ENCODE results near the gene TMEM127.

Gene TMEM127

DNA sequence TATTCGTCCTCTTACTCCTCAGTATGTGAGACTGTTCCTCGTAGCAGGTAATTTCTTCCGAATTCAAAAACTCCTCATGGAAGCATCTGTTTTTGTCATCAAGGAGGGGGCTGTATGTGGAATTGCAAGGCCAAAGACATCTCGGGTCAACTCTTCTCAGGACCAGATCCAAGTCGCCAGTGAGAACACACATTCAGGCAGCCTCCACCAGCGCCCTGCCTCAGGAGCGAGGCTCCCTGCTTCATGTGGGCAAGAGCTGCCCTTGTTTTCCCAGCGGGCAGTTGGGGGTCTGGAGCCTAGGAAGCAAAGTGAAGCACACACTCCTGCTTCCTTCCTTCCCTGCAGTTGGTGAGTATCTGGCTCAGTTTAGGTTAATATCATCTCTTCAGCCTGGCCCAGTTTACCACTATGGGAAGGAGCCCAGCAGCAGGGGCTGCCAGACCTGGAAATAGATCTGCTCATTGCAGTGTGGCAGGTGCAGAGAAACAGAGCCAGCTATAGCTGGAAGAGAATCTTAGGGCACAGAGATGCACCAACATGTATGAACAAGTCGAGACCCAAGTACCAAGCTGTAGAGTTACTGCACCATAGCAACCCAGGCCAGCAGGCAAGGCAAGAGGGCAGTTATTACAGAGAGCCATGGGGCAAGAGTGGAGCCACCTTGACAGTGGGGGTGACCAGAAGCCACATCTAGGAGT lies 25.3 kb downstream of the TMEM127 start:
- no peak overlapping the region for H3K27ac ChIP-seq
- no peak for TF ChIP-seq ZFX (IDR thresholded peaks at IDR 0.05; ENCODE audit: borderline replicate concordance)
- TF ChIP-seq, protein P1, sequence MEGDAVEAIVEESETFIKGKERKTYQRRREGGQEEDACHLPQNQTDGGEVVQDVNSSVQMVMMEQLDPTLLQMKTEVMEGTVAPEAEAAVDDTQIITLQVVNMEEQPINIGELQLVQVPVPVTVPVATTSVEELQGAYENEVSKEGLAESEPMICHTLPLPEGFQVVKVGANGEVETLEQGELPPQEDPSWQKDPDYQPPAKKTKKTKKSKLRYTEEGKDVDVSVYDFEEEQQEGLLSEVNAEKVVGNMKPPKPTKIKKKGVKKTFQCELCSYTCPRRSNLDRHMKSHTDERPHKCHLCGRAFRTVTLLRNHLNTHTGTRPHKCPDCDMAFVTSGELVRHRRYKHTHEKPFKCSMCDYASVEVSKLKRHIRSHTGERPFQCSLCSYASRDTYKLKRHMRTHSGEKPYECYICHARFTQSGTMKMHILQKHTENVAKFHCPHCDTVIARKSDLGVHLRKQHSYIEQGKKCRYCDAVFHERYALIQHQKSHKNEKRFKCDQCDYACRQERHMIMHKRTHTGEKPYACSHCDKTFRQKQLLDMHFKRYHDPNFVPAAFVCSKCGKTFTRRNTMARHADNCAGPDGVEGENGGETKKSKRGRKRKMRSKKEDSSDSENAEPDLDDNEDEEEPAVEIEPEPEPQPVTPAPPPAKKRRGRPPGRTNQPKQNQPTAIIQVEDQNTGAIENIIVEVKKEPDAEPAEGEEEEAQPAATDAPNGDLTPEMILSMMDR (IDR thresholded peaks at IDR 0.05) = no peak

DNA sequence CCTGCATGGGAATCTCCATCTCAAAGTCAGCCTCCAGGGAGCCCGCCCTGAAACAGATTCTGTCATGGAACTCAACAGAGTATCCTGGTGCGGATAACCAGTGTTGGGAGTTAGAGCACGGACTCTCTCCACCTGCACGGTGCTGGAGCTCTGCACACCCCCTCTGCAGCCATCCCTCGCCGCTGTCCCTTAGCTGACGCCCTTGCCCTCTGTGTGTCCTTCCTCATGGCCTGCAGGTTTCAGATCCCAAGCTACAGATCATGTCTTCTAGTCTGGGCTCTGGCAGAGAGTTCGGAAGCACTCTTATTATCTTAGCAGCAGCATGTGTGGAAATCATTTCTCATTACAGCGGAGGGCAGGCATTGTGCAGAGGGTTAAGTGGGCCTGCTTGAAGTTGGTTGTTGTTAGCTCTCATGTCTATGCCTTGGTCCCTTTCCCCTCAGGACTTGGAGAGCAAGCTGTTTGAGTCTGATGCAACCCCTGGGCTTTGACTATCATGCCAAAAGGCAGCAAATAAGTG lies 26.0 kb downstream of the TMEM127 start:
- no peak for TF ChIP-seq ZFX (IDR thresholded peaks at IDR 0.05; ENCODE audit: borderline replicate concordance)
- TF ChIP-seq, protein P1 (IDR thresholded peaks at IDR 0.05) = no peak
- no peak overlapping the region for H3K27ac ChIP-seq

DNA sequence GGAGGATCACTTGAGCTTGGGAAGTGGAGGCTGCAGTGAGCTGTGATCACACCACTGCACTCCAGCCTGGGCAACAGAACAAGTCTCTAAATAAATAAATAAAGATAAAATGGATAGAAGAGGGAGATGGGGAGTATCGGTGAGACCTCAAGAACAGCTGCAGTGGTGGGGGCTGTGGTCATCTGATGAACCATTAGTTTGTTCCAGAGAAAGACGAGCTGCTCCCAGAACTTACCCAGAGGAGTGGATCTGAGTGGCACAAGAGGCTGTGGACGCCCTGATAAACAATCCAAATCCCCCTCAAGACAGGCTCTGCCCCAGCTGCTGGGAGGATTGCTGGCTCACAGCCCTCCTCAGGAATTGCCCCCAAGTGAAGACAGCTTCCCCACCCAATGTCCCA lies 26.7 kb downstream of the TMEM127 start:
- no peak overlapping the region for H3K27ac ChIP-seq
- TF ChIP-seq, protein P1 (IDR thresholded peaks at IDR 0.05) = no peak
- TF ChIP-seq ZFX (IDR thresholded peaks at IDR 0.05; ENCODE audit: borderline replicate concordance) = no peak

DNA sequence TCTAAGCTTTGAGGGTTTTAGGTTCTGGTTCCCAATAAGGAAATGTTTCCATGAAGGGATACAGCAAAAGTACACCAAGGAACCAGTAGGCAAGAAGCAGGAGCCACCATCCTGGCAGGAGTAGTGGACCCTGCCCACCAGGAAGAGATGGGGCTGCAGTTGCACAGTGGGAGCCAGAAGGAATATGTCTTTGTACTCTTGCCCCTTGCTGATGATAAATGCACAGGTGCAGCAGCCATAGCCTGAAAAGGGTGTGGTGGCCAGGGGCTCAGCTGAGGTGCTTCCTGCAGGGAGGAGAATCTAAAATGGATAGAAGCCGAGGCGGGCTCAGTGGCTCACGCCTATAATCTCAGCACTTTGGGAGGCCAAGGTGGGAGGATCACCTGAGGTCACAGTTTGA lies 27.5 kb downstream of the TMEM127 start:
- H3K27ac ChIP-seq = no peak overlapping the region
- TF ChIP-seq, protein P1 (IDR thresholded peaks at IDR 0.05) = no peak
- TF ChIP-seq ZFX (IDR thresholded peaks at IDR 0.05; ENCODE audit: borderline replicate concordance) = no peak

DNA sequence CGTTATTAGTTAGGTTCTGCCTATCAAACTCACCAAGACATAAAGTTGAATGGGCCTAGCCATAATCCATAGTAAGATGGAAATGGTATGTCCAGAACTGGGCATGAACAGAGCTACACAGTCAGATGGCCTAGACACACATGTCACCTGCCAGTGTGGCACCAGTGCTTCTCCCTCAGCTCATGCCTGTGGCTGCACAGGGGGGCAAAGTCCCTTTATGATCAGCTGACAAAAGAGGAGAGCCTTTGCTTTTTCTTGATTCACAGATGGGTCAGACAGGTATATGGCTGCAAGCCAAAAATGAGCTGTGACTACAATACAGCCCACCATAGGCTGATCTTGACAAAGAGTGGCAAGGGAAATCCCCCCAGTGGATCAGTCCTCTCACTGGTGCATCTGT lies 28.9 kb downstream of the TMEM127 start:
- TF ChIP-seq, protein P1 (IDR thresholded peaks at IDR 0.05) = no peak
- no peak for TF ChIP-seq ZFX (IDR thresholded peaks at IDR 0.05; ENCODE audit: borderline replicate concordance)
- H3K27ac ChIP-seq = no peak overlapping the region

DNA sequence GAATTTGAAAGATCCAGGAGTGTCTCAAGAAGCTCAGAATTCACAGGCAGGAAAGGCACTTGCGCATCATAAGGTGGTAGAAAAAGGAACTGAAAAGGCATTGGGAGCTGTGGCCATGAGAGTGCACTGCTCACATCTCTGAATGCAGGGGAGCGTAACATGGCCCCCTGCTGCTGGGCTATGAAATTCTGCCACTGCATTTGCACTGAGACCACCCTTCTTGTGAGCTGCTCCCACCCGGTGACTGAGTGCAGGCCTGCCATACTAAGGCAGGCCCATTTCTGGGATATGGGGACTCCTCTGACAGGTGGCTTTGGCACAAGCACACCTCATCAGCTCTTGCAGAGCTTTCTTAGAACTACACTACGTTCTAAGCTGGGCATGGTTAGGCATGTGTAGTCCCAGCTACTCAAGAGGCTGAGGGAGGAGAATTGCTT lies 31.9 kb downstream of the TMEM127 start:
- no peak overlapping the region for H3K27ac ChIP-seq
- TF ChIP-seq, protein P1 (IDR thresholded peaks at IDR 0.05) = no peak
- TF ChIP-seq ZFX (IDR thresholded peaks at IDR 0.05; ENCODE audit: borderline replicate concordance) = no peak

DNA sequence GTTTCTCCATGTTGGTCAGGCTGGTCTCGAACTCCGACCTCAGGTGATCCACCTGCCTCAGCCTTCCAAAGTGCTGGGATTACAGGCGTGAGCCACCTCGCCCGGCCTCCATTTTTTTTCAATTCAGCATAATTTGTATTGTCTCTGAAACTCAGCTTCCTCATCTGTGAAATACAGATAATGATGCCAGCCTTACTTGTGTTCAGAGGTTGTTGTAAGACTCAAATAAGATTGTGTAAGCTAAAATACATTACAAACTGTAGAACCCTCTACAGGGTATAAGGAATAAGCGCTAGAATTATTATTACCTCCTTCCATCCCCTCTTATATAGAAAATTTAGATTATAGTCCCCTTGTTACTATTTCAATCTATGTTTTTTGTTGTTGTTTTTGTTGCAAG lies 32.4 kb downstream of the TMEM127 start:
- H3K27ac ChIP-seq = no peak overlapping the region
- TF ChIP-seq, protein P1 (IDR thresholded peaks at IDR 0.05) = no peak
- TF ChIP-seq ZFX (IDR thresholded peaks at IDR 0.05; ENCODE audit: borderline replicate concordance) = no peak

All from 22Rv1 (cell line).